DOHH2 (cell line): Measurements from ENCODE around the gene SLAMF1.
A peak's percentile ranks its signal among the peaks of the same experiment; 100 is the strongest.

Source experiments
- H3F3A ChIP-seq: fragments of 200-600 bp; sonication (generic), shearing (Covaris generic); 2 replicates; pipeline ENCODE4 v1.6.0; 2016; ENCODE audit warnings: antibody characterized with exemption, mild to moderate bottlenecking; ENCODE audit not compliant: control insufficient read depth, insufficient read depth
- H3K27ac ChIP-seq: fragments of 200-600 bp; sonication (generic); 2 replicates; pipeline ENCODE4 v1.5.1; 2014; ENCODE audit warnings: low read depth, mild to moderate bottlenecking, low read length, moderate library complexity
- H3K27me3 ChIP-seq: fragments of 200-600 bp; sonication (generic); 2 replicates; pipeline ENCODE4 v1.6.1; 2014; ENCODE audit warnings: mild to moderate bottlenecking, low read length, mixed read lengths; ENCODE audit not compliant: control insufficient read depth
- H3K36me3 ChIP-seq: fragments of 200-600 bp; sonication (generic); 2 replicates; pipeline ENCODE4 v1.6.1; 2014; ENCODE audit warnings: mild to moderate bottlenecking, low read length, moderate library complexity, mixed read lengths; ENCODE audit not compliant: control insufficient read depth
- H3K4me1 ChIP-seq: fragments of 200-600 bp; sonication (generic); 2 replicates; pipeline ENCODE4 v1.6.1; 2014; ENCODE audit warnings: mild to moderate bottlenecking, low read length, mixed read lengths; ENCODE audit not compliant: control insufficient read depth
- H3K4me2 ChIP-seq: fragments of 200-600 bp; sonication (generic); 2 replicates; pipeline ENCODE4 v1.6.0; 2014; ENCODE audit warnings: mild to moderate bottlenecking, low read length, moderate library complexity
- H3K4me3 ChIP-seq: fragments of 200-600 bp; sonication (generic); 2 replicates; pipeline ENCODE4 v1.5.1; 2014; ENCODE audit warnings: mild to moderate bottlenecking, low read length, mixed read lengths
- H3K79me2 ChIP-seq: fragments of 200-600 bp; sonication (generic); 2 replicates; pipeline ENCODE4 v1.6.1; 2014; ENCODE audit warnings: mild to moderate bottlenecking, low read length, mixed read lengths; ENCODE audit not compliant: control insufficient read depth
- H3K9me2 ChIP-seq: fragments of 200-600 bp; sonication (generic); replicated peaks from 2 replicates; pipeline ENCODE4 v1.6.1; 2014; ENCODE audit warnings: mild to moderate bottlenecking, low read length, mixed read lengths; ENCODE audit not compliant: control insufficient read depth
- H3K9me3 ChIP-seq: fragments of 200-600 bp; sonication (generic); 2 replicates; pipeline ENCODE4 v1.6.1; 2014; ENCODE audit warnings: antibody characterized with exemption, low read length, mixed read lengths; ENCODE audit not compliant: control insufficient read depth, insufficient read depth
- H4K20me1 ChIP-seq: fragments of 200-600 bp; sonication (generic); 2 replicates; pipeline ENCODE4 v1.6.0; 2014; ENCODE audit warnings: low read depth, mild to moderate bottlenecking, antibody characterized with exemption, low read length, moderate library complexity; ENCODE audit not compliant: control insufficient read depth, insufficient read depth
- CTCF ChIP-seq: fragments of 200-600 bp; sonication (generic); IDR thresholded peaks from one replicate; pipeline ENCODE4 v1.5.1; 2014; ENCODE audit warnings: antibody characterized with exemption, mild to moderate bottlenecking, low read depth, low read length; ENCODE audit not compliant: poor library complexity, severe bottlenecking
- EZH2phosphoT487 ChIP-seq: fragments of 200-600 bp; sonication (generic); IDR thresholded peaks from 2 replicates; pipeline ENCODE4 v1.6.1; 2017; ENCODE audit warnings: borderline replicate concordance, mild to moderate bottlenecking, antibody characterized with exemption, low read length, moderate library complexity, mixed read lengths

Gene SLAMF1

GRCh38 chr1:160624464-160624863, 22.4 kb downstream of the SLAMF1 start:
- Histone ChIP-seq H3K4me3 (peak overlapping the region; percentile 71), H3K4me2 (peak overlapping the region; percentile 96), H3K4me1 (peaks cover 83% of the 10 kb centered on the region), H3K27ac (peak overlapping the region; percentile 91), H3K9me3 (no peaks in the 10 kb centered on the region), H4K20me1 (no peaks in the 10 kb centered on the region), H3K36me3 (no peaks in the 10 kb centered on the region), H3F3A (peaks cover 13% of the 10 kb centered on the region), H3K9me2 (no peaks in the 10 kb centered on the region), H3K27me3 (peaks cover 10% of the 10 kb centered on the region), H3K79me2 (no peaks in the 10 kb centered on the region)
- TF ChIP-seq CTCF: no peak
- TF ChIP-seq EZH2phosphoT487: no peak

GRCh38 chr1:160623862-160624261, 23.0 kb downstream of the SLAMF1 start:
- no peaks in the 10 kb centered on the region for H3K9me3 ChIP-seq
- no peaks in the 10 kb centered on the region for H3K36me3 ChIP-seq
- H3K27me3 ChIP-seq: peaks cover 10% of the 10 kb centered on the region
- no peaks in the 10 kb centered on the region for H3K9me2 ChIP-seq
- H3K79me2 ChIP-seq: no peaks in the 10 kb centered on the region
- H3K4me1 ChIP-seq: peaks cover 78% of the 10 kb centered on the region
- TF ChIP-seq CTCF (no peak), EZH2phosphoT487 (no peak)
- peaks cover 13% of the 10 kb centered on the region for H3F3A ChIP-seq
- peak overlapping the region; percentile 91 for H3K27ac ChIP-seq
- H4K20me1 ChIP-seq: no peaks in the 10 kb centered on the region
- H3K4me2 ChIP-seq: peak overlapping the region; percentile 96
- peak overlapping the region; percentile 71 for H3K4me3 ChIP-seq

GRCh38 chr1:160623227-160623633, 23.6 kb downstream of the SLAMF1 start:
- H3K27ac ChIP-seq: peak overlapping the region; percentile 91
- H3K9me3 ChIP-seq: no peaks in the 10 kb centered on the region
- peaks cover 74% of the 10 kb centered on the region for H3K4me1 ChIP-seq
- TF ChIP-seq EZH2phosphoT487 (no peak), CTCF (no peak)
- H4K20me1 ChIP-seq: no peaks in the 10 kb centered on the region
- H3K27me3 ChIP-seq: peaks cover 10% of the 10 kb centered on the region
- no peaks in the 10 kb centered on the region for H3K36me3 ChIP-seq
- peak overlapping the region; percentile 96 for H3K4me2 ChIP-seq
- H3F3A ChIP-seq: peaks cover 13% of the 10 kb centered on the region
- H3K79me2 ChIP-seq: no peaks in the 10 kb centered on the region
- H3K9me2 ChIP-seq: no peaks in the 10 kb centered on the region
- H3K4me3 ChIP-seq: peak overlapping the region; percentile 71
